ENCODE data around the gene CENPT. TPM values are rescaled to one million over a fixed set of nuclear protein-coding genes. Genes with fewer than 3 reads are reported as not detected.

Gene CENPT
- total and polyA plus RNA-seq, 2 donors (not counting 3 experiments of a cell fraction or from before 2014, with no cell fraction given), result 60.3 to 61.3 TPM

GRCh38 chr16:67806428-67807147 is 40.9 kb downstream of the CENPT start, which contains the start of the genes RANBP10 and TSNAXIP1:
Gene RANBP10 (minus strand): TSS chr16:67806560. CDS start chr16:67806536, 24 bp downstream.
Gene TSNAXIP1 (plus strand): TSS chr16:67806889. CDS start chr16:67807150, 261 bp downstream.
- H2AFZ ChIP-seq (ENCODE audit: low read depth, low read length), result peak within 1 kb of the TSS; percentile 97
- H3K27ac ChIP-seq (ENCODE audit: insufficient read depth, low read depth, low read length), result peak within 1 kb of the TSS; percentile 59
- peak within 1 kb of the TSS; percentile 89 for H3K9ac ChIP-seq (replicated peaks; ENCODE audit: extremely low read depth, insufficient read depth, low read length)
- DNase-seq (ENCODE audit: low read depth, low spot score) (peak; percentile 100), FAIRE-seq (peak; percentile 99)
- H3K4me3 ChIP-seq (replicated peaks in 1 of 3; ENCODE audit: insufficient read depth in 1 of 3, low read depth in 1 of 3, low read length in 3 of 3), result peak within 1 kb of the TSS; percentile 71 to 90 (median 81)
- no TSS peak for BruUV-seq (replicated peaks)
- ChIA-PET POLR2A (interaction anchor here (0.6 to 2.7 kb wide), 8 partner anchors 10 to 234 kb away, joined by 3 to 7 read pairs (median 4); partner anchors contain the start of gene GFOD2), CTCF (interaction anchor here (0.8 to 3.1 kb wide), 15 partner anchors 8 to 326 kb away, joined by 3 to 48 read pairs (median 4); partner anchors contain the start of genes ATP6V0D1 and GFOD2)
- TF ChIP-seq POLR2A (IDR thresholded peaks at IDR 0.05; ENCODE audit: low read depth, low read length) (peak; percentile 96), CTCF (IDR thresholded peaks at IDR 0.05; ENCODE audit: extremely low read depth in 1 of 2, insufficient read depth in 1 of 2, low read depth in 1 of 2, low read length in 2 of 2) (no peak), POLR2AphosphoS5 (IDR thresholded peaks at IDR 0.05; ENCODE audit: insufficient read depth, low read depth, low read length) (peak; percentile 94), FOS (IDR thresholded peaks at IDR 0.05; ENCODE audit: borderline replicate concordance, insufficient read depth, low read length) (no peak)
- no peaks in the 10 kb centered on the region for H3K9me3 ChIP-seq (replicated peaks; ENCODE audit: control insufficient read depth, insufficient read depth, low read length)
- H4K20me1 ChIP-seq (replicated peaks; ENCODE audit: control insufficient read depth, extremely low read depth, insufficient read depth, low read length), result no peaks in the 10 kb centered on the region
- H3K4me1 ChIP-seq (ENCODE audit: control insufficient read depth, extremely low read depth, insufficient read depth, low read length), result peaks cover 11% of the 10 kb centered on the region
- H3K79me2 ChIP-seq (ENCODE audit: control insufficient read depth, insufficient read depth, low read length), result peaks cover 33% of the 10 kb centered on the region
- dilution Hi-C loops (cut with MboI; ENCODE audit: extremely low pct_ligation_motif_present, low sequenced_read_pairs), result no loop called here
- H3K27me3 ChIP-seq (ENCODE audit: control insufficient read depth in 2 of 2, insufficient read depth in 2 of 2, low read length in 2 of 2), result no peaks in the 10 kb centered on the region
- peaks cover 0 to 5% of the 10 kb centered on the region in 2 experiments for H3K36me3 ChIP-seq (ENCODE audit: control insufficient read depth in 2 of 2, extremely low read depth in 1 of 2, insufficient read depth in 2 of 2, low read length in 2 of 2)
- intact Hi-C loops (cut with micrococcal nuclease), result loop anchor here (1.0 to 10.0 kb wide), 4 partner anchors 36 to 282 kb away; partner anchors contain the start of genes GFOD2 and RIPOR1
- no peaks in the 10 kb centered on the region for H3K9me1 ChIP-seq (replicated peaks; ENCODE audit: control insufficient read depth, extremely low read depth, insufficient read depth, low read length)
- peak within 1 kb of the TSS; percentile 69 for H3K4me2 ChIP-seq (ENCODE audit: insufficient read depth, low read length)
